K562 (cell line): ENCODE results near the gene TCF12.

Experiments
- CHD2 ChIP-seq: IDR thresholded peaks from 2 replicates; pipeline ENCODE4 v1.6.1; 2011; ENCODE audit warnings: low read depth, low read length
- KAT7 ChIP-seq: sonication (generic); formaldehyde crosslinking; IDR thresholded peaks from 2 replicates; pipeline ENCODE4 v1.8.0; 2022; ENCODE audit warnings: missing genetic modification reagents, mild to moderate bottlenecking, borderline replicate concordance
- POLR2A ChIP-seq: fragments of 450-650 bp; conservative IDR thresholded peaks from 2 replicates; pipeline ENCODE4 v1.6.1; 2016
- RAD21 ChIP-seq, 2 experiments: fragments of 250-450 bp in 1 of 2; fragments of 450-650 bp in 1 of 2; sonication (Bioruptor Pico) in 1 of 2; formaldehyde crosslinking in 1 of 2; IDR thresholded peaks in 1 of 2; conservative IDR thresholded peaks in 1 of 2; 2 replicates each; pipeline versions ENCODE4 v1.4.0 to v1.8.0; 2020 to 2022; ENCODE audit warnings: mild to moderate bottlenecking in 2 of 2, moderate library complexity in 1 of 2
- ZFX ChIP-seq: sonication (generic); formaldehyde crosslinking; IDR thresholded peaks from 2 replicates; pipeline ENCODE4 v1.8.0; 2022; ENCODE audit warnings: mild to moderate bottlenecking, missing genetic modification reagents, moderate library complexity
- ZNF274 ChIP-seq: IDR thresholded peaks from 2 replicates; pipeline ENCODE4 v1.6.1; 2011; ENCODE audit warnings: low read depth, mild to moderate bottlenecking, low read length, moderate library complexity, borderline replicate concordance
- TF ChIP-seq, protein P1 (sequence below), 3 experiments: IDR thresholded peaks in 2 of 3; conservative IDR thresholded peaks in 1 of 3; 2 replicates each; pipeline ENCODE4 v1.5.1; 2011 to 2012; ENCODE audit warnings: low read length in 3 of 3, mild to moderate bottlenecking in 3 of 3, control low read depth in 2 of 3, improper control_type of control experiment in 1 of 3, inconsistent platforms in 1 of 3, low read depth in 1 of 3, mixed read lengths in 1 of 3, moderate library complexity in 1 of 3; ENCODE audit not compliant: insufficient read depth in 2 of 3
- TF ChIP-seq, protein P2 (sequence below): fragments of 250-450 bp; sonication (Bioruptor Pico); IDR thresholded peaks from 2 replicates; pipeline ENCODE4 v1.8.0; 2021; ENCODE audit warnings: moderate library complexity, mild to moderate bottlenecking, inconsistent platforms

DNA sequence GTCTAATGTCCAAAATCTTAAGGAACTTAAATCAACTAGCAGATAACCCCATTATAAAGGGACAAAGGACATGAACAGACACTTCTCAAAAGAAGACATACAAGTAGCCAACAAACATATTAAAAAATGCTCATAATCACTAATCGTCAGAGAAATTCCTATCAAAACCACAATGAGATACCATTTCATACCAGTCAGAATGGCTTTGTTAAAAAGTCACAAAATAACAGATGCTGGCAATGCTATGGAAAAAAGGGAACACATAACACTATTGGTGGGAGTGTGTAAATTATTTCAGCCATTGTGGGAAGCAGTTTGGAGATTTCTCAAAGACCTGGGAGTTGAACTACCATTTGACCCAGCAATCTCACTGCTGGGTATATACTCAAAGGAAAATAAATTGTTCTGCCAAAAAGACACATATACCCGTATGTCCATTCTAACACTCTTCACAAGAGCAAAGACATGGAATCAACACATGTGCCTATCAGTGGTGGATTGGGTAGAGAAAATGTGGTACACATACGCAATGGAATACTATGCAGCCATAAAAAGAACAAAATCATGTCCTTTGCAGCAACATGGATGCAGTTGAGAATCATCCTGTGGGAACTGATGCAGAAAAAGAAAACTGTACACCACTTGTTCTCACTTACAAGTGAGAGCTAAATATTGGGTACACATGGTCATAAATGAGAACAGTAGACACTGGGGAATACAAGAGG lies 78.5 kb downstream of the TCF12 start:
- TF ChIP-seq ZNF274 (no peak), KAT7 (CRISPR knock-in tag) (no peak), CHD2 (no peak), ZFX (CRISPR knock-in tag) (no peak), POLR2A (no peak), RAD21 (CRISPR knock-in tag; conservative IDR thresholded peaks at IDR 0.05 in 1 of 2, IDR thresholded peaks at IDR 0.05 in 1 of 2) (no peak)
- TF ChIP-seq, protein P1, sequence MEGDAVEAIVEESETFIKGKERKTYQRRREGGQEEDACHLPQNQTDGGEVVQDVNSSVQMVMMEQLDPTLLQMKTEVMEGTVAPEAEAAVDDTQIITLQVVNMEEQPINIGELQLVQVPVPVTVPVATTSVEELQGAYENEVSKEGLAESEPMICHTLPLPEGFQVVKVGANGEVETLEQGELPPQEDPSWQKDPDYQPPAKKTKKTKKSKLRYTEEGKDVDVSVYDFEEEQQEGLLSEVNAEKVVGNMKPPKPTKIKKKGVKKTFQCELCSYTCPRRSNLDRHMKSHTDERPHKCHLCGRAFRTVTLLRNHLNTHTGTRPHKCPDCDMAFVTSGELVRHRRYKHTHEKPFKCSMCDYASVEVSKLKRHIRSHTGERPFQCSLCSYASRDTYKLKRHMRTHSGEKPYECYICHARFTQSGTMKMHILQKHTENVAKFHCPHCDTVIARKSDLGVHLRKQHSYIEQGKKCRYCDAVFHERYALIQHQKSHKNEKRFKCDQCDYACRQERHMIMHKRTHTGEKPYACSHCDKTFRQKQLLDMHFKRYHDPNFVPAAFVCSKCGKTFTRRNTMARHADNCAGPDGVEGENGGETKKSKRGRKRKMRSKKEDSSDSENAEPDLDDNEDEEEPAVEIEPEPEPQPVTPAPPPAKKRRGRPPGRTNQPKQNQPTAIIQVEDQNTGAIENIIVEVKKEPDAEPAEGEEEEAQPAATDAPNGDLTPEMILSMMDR (IDR thresholded peaks at IDR 0.05 in 2 of 3, conservative IDR thresholded peaks at IDR 0.05 in 1 of 3; ENCODE audit: insufficient read depth in 2 of 3, low read depth in 1 of 3, low read length in 3 of 3) = no peak
- TF ChIP-seq, protein P2, sequence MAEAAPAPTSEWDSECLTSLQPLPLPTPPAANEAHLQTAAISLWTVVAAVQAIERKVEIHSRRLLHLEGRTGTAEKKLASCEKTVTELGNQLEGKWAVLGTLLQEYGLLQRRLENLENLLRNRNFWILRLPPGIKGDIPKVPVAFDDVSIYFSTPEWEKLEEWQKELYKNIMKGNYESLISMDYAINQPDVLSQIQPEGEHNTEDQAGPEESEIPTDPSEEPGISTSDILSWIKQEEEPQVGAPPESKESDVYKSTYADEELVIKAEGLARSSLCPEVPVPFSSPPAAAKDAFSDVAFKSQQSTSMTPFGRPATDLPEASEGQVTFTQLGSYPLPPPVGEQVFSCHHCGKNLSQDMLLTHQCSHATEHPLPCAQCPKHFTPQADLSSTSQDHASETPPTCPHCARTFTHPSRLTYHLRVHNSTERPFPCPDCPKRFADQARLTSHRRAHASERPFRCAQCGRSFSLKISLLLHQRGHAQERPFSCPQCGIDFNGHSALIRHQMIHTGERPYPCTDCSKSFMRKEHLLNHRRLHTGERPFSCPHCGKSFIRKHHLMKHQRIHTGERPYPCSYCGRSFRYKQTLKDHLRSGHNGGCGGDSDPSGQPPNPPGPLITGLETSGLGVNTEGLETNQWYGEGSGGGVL = no peak
